ENCODE results near the gene HOGA1.
"Not testable (repeated sequence)": the region's sequence is repeated elsewhere in the genome, so short reads cannot be mapped to it uniquely, and the experiment has no call there.

Gene HOGA1

GRCh38 chr10:97648562-97649404 lies 64.6 kb downstream of the HOGA1 start:
- H3K4me3 ChIP-seq (ENCODE audit: low read depth, low read length) = peak overlapping the region; percentile 26; the same call in 1 of the 2 replicates
- no peak for TF ChIP-seq CTCF (IDR thresholded peaks at IDR 0.05; ENCODE audit: low read depth, low read length)

- H3K4me3 ChIP-seq (ENCODE audit: low read depth, low read length) = not testable (repeated sequence)
These were observed 65.2 kb downstream of the HOGA1 start for GRCh38 chr10:97649405-97649750.

GRCh38 chr10:97650726-97651125 lies 66.5 kb downstream of the HOGA1 start:
- no peak for TF ChIP-seq CTCF (IDR thresholded peaks at IDR 0.05; ENCODE audit: low read depth, low read length)
- H3K4me3 ChIP-seq (ENCODE audit: low read depth, low read length) = no peak overlapping the region

- TF ChIP-seq CTCF (IDR thresholded peaks at IDR 0.05; ENCODE audit: low read depth, low read length) = no peak
- H3K4me3 ChIP-seq (ENCODE audit: low read depth, low read length) = no peak overlapping the region
These were observed 67.6 kb downstream of the HOGA1 start for GRCh38 chr10:97651773-97652172.

- no peak overlapping the region for H3K4me3 ChIP-seq (ENCODE audit: low read depth, low read length)
- TF ChIP-seq CTCF (IDR thresholded peaks at IDR 0.05; ENCODE audit: low read depth, low read length) = no peak
These were observed 72.6 kb downstream of the HOGA1 start for GRCh38 chr10:97656777-97657176.

- TF ChIP-seq CTCF (IDR thresholded peaks at IDR 0.05; ENCODE audit: low read depth, low read length) = no peak
These were observed 75.4 kb downstream of the HOGA1 start for GRCh38 chr10:97659589-97659988.

More at GRCh38 chr10:97659589-97659988, 75.4 kb downstream of the HOGA1 start:
- H3K4me3 ChIP-seq (ENCODE audit: low read depth, low read length) = no peak overlapping the region
